Measurements from ENCODE around the gene LUC7L2. TPM values are rescaled to one million over a fixed set of nuclear protein-coding genes. Genes with fewer than 3 reads are reported as not detected.
"Not testable (repeated sequence)": the region's sequence is repeated elsewhere in the genome, so short reads cannot be mapped to it uniquely, and the experiment has no call there.

LUC7L2 gene
- total RNA-seq, 1 experiment from 2014 or later = 71.8 TPM

DNA sequence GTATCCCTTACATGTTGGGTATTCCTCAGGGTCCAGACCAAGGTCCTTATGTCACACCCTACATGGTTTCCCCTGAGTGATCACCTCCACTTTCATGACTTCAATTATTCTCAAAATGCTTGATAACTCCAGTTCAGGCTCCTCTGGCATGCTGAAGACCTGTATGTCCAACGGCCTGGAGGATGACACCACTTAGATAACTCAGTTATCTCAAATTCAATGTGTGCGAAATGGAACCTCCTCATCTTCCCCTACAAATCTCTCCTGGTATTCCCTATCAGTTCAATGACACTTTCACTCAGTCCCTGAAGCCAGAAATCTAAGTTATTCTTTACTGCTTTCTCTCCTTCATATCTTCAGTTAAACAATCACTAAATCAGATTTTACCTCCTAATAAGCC lies 8.7 kb upstream of the LUC7L2 start:
- DNase-seq (ENCODE audit: low spot score) = no peak
- in situ Hi-C loops (cut with HindIII; ENCODE audit: low sequenced_read_pairs) = no loop called here

DNA sequence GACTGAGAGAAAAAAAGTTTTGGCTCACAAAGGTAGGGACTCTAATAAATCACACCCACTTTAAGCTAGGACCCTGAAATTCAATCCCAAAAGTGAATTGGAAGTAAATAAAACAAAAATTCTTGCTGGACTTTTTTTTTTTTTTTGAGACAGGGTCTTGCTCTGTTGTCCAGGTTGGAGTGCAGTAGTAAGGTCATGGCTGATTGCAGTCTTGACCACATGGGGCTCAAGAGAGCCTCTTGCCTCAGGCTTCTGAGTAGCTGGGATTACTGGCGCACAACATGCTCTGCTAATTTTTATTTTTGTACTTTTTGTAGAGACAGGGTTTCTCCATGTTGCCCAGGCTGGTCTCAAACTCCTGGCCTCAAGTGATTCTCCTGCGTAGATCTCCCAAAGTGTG lies 5.0 kb upstream of the LUC7L2 start:
- no peak for DNase-seq (ENCODE audit: low spot score)
- in situ Hi-C loops (cut with HindIII; ENCODE audit: low sequenced_read_pairs) = no loop called here

DNA sequence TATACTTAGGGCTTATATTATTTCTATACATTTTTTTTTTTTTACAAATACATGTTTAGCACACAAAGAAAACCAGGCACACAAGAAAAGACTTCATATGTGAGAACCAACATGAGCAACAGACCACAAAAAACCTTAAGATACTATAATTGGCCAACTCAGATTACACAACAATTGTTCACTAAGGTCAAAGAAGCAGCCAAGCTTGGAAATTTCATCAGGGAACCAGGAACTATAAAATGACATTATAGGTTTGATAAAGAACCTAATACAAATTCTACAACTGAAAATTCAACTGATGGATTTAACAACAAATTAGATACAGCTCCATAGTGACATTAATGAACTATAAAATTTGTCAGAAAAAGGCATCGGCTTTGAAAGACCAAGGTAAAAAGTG lies 4.4 kb upstream of the LUC7L2 start:
- in situ Hi-C loops (cut with HindIII; ENCODE audit: low sequenced_read_pairs) = no loop called here

DNA sequence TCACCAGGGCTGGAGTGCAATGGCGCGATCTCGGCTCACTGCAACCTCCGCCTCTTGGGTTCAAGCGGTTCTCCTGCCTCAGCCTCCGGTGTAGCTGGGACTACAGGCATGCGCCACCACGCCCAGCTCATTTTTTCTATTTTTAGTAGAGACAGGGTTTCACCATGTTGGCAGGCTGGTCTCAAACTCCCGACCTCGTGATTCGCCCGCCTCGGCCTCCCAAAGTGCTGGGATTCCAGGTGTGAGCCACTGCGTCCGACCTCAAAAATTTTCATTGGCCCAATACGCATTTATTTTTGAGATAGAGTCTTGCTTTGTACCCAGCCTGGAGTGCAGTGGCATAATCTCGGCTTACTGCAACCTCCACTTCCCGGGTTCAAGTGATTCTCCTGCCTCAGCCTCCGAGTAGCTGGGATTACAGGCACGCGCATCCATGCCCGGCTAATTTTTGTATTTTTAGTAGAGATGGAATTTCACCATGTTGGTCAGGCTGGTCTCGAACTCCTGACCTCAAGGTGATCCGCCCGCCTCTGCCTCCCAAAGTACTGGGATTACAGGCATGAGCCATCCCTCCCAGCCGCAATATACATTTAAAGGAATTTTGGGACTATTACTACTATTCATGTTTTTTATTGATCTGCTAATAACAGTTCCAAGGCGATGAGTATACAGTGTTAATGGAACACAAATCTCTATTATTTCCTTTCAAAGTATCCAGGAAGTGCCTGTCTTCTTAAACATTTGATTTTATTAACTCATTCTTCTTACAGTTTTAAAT lies 1.8 kb upstream of the LUC7L2 start:
- in situ Hi-C loops (cut with HindIII; ENCODE audit: low sequenced_read_pairs) = not testable (repeated sequence)

More for the DNA sequence above, 4.4 kb upstream of the LUC7L2 start:
- no peak for DNase-seq (ENCODE audit: low spot score)

DNA sequence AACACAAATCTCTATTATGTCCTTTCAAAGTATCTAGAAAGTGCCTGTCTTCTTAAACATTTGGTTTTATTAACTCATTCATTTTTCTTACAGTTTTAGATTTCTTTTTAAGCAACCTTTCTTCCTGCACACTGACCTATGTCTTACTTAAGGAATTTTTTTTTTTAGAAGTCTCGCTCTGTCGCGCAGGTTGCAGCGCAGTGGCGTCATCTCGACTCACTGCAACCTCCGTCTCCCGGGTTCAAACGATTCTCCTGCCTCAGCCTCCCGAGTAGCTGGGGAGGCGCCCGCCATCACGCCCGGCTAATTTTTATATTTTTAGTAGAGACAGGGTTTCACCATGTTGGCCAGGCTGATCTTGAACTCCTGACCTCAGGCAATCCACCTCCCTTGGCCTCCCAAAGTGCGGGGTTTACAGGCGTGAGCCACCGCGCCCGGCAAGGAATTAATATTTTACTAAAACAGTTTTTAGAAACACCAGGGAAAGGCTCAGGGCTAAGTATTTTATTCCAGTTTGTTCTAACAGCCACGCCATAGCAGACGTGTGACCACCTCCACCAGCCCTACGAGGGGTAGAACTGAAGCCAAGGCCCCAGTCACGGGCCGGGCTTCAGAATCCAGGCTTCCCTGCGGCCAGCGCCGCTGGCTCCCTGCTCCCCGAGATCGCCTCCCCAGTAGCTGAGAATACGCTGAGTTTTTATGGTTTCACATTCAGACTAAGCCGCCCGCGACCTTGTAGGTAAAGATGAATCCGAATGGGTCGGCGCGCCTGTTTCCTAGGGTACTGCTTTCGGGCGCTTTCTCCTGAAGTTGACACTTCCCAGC lies 941 bp upstream of the LUC7L2 start:
- in situ Hi-C loops (cut with HindIII; ENCODE audit: low sequenced_read_pairs) = no loop called here
- DNase-seq (ENCODE audit: low spot score) = peak; percentile 20

More for the DNA sequence above, 1.8 kb upstream of the LUC7L2 start:
- DNase-seq (ENCODE audit: low spot score) = not testable (repeated sequence)

DNA sequence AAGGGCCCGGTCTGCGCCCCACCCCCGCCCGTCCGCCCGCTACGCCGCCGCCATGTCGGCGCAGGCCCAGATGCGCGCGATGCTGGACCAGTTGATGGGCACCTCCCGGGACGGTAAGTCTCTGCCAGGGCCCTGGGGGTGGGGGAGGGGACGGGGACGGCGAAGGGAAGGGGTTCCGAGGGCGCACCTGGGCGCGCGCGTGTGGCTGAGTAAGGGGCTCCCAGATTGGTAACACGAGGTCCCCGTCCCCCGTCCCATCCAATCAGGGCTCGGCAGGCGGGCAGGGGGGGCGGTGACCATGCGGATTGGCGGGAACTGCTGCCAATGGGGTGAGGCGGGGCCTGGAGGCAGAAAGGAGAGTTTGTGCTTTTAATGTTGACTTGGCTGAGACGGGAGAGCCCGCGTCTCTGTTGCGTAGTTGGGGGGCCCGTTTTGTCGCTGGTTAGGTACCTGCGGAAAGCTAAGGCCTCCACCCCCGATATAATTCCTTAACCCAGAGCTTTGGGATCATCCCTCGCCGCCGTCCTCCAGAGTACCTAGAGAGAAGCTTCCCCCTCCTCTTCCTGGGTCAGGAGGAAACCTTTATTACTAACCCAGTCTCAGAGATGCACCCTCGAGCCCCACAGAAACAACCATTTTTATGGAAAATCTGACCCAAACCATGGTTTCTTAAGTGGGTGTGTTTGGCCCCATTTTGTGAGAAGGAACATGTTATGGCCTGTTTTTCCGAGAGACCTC lies 685 bp downstream of the LUC7L2 start:
- in situ Hi-C loops (cut with HindIII; ENCODE audit: low sequenced_read_pairs) = no loop called here
- peak; percentile 96 for DNase-seq (ENCODE audit: low spot score)

DNA sequence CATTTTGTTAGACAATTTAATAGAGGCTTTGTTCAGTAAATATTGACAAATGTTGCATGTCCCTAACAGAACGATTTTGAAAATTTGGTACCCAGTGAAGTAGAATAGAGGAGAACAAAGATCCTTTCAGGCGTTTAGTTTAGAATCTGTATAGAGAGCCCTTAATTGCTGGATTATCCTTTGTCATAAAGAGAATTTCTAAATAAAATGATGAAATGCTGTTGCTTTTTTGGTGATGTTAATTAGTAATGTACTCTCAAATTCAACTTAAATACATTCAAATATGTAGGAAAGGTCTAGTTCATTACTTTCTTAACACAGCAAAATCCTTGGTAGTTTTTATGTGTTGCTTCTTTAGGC lies 1.2 kb downstream of the LUC7L2 start:
- no peak for DNase-seq (ENCODE audit: low spot score)
- in situ Hi-C loops (cut with HindIII; ENCODE audit: low sequenced_read_pairs) = no loop called here

DNA sequence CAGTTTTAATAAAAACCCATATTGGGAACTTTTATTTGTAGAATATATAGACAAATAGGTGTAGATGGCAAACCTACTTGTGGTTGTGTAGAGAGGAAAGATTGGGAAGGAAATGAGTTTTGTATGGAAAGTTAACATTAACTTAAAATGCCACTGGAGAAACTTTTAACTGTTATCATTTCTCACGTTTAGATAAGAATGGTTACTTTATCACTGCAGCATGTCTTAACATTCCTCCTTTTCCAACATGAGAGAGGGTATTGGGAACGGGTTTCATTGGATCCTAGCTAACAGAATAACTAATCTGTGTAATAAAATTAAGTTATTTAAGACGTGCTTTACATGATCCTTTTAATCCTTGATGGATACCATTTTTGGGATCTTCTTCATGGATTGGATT lies 1.8 kb downstream of the LUC7L2 start:
- no peak for DNase-seq (ENCODE audit: low spot score)
- in situ Hi-C loops (cut with HindIII; ENCODE audit: low sequenced_read_pairs) = no loop called here

DNA sequence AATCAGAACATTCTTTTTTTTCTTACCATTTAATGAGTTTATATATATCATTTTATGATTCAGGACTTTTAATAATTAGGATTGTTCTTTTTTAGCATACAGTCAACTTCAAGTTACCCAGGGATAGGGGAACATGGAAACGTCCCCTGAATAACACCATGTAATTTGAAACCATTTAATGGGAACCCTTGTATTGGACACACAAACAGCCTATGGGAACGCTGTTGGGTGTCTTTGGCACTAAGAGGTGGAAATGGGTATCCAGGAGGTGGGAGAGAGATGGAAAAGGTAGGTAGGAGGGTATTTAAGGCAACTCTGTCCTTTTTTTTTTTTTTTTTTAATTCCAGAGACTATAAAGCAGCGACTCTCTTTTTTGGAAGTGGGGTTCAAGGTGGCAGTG lies 2.6 kb downstream of the LUC7L2 start:
- in situ Hi-C loops (cut with HindIII; ENCODE audit: low sequenced_read_pairs) = no loop called here
- DNase-seq (ENCODE audit: low spot score) = no peak

DNA sequence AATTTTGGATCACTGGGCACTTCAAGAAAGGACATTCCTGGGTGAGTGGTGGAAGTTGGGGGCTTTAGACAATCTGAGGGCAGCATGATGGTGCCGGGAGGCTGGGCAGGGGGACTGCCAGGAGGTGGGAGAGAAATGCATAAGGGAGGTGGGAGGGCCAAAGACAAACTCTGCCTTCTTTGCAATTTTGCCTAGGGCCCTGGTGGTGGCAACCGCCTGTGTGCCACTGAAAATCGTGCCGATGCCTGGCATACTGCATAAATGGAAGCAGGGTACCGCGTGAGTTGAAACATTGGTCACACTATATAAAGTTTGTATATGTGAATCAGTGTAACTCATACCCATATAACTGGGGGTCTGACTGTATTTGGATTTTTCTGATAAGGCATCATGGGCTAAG lies 3.3 kb downstream of the LUC7L2 start:
- DNase-seq (ENCODE audit: low spot score) = no peak
- in situ Hi-C loops (cut with HindIII; ENCODE audit: low sequenced_read_pairs) = no loop called here

DNA sequence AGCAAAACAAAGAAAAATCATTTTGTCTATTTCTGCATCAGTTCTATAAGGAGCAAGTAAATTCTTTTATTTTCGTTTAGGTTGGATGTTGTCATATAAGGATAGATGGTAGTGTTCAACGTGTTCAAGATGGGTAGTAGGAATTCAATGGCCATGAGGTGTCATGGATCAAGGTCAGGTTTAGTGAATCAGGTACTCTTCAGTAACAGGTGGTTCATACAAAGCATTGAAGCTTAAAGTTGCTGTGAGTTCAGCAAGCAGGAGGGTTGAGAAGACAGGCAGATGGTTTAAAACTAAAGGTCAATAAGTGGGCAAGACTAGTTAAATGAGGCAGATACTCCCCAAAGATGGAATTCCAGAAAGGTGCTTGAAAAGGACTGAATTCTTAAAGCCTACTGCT lies 5.6 kb downstream of the LUC7L2 start:
- in situ Hi-C loops (cut with HindIII; ENCODE audit: low sequenced_read_pairs) = no loop called here
- no peak for DNase-seq (ENCODE audit: low spot score)

DNA sequence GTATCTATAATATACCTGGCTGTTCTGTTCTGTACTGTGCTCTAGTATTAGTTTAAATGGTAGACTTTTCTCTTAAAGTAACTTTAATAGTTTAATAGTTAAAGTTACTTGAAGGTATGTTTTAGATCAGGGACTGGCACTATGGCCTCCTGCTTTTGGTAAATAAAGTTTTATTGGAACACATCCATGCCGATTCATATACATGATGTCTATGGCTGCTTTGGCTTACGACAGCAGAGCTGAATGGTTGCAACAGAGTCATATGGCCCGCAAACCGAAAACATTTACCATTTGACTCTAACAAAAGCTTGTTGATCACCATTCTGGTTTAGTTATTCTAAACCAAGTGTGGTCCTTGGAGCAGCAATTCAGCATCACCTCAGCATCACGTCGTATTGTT lies 6.7 kb downstream of the LUC7L2 start:
- in situ Hi-C loops (cut with HindIII; ENCODE audit: low sequenced_read_pairs) = no loop called here

DNA sequence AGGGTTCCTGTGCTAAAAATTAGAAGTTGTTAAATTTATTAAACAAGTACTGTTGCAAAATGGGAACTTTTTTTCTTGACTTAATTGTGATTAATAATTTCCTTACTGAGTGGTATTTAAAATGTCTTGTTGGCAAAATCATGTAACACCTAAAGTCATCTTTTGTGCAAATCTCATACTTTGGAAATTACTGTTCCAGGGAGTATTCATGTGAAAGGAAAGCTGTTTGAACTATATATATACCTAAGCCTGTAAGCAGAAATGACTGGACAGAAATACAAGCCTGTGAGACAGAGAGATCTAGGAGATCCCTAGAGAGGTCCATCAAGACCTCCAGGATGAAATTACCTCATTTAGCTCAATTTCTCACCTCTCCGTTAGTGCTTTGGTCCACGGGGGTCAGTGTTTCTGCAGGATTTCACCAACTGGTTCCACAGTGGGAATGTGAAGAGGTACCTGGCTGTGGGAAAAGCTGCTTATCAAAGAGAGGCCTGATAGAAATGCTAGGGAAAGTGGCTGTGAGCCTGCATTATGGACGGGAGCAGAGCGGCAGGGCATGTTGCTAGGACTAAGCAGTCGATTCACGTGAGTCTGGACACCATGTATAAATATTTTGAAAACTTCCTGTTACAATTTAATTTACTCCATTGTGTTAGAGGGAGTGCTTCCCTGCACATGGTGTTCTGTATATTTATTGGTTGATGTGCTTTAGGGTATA lies 7.9 kb downstream of the LUC7L2 start:
- DNase-seq (ENCODE audit: low spot score) = no peak

More for the DNA sequence above, 6.7 kb downstream of the LUC7L2 start:
- no peak for DNase-seq (ENCODE audit: low spot score)

DNA sequence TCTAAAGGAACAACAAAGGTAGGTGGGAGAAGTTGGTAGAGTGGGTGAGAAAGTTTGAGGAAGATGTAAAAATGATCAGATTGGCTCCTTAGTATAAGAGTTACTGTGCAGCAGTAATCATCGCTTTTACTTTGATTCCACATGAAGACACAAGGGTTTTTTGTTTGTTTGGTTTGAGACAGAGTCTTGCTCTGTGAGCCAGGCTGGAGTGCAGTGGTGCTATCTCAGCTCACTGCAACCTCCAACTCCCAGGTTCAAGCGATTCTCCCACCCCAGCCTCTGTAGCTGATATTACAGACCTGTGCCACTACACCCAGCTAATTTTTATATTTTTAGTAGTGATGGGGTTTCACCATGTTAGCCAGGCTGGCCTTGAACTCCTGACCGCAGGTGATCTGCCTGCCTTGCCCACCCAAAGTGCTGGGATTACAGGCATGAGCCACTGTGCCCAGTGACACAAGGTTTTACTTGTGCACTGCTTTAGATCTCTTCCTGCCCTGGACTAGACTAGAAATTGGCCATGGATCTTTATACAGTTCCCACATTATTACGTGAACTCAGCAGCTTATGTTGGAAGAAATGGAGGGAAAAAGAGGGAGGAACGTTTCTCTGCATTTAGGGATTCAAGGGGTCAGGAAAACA lies 10.7 kb downstream of the LUC7L2 start:
- in situ Hi-C loops (cut with HindIII; ENCODE audit: low sequenced_read_pairs) = no loop called here

More for the DNA sequence above, 7.9 kb downstream of the LUC7L2 start:
- in situ Hi-C loops (cut with HindIII; ENCODE audit: low sequenced_read_pairs) = no loop called here

DNA sequence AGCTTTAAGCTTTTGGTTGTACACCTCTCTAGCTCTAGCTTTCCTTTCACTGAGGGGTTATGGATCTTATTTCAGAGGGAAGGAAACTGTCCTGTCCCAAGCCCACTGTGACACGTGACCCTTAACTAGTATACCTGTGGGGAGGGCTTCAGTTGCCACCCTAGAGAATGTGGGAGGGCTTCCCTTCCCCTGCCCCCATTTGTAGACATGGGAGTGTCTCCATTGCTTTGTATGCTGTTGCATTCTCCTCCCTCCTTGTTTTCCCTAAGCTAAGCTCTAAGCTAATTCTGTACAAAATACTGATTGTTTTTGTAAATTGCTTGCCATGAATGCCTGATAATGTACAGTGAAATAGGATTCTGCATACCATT lies 11.2 kb downstream of the LUC7L2 start:
- in situ Hi-C loops (cut with HindIII; ENCODE audit: low sequenced_read_pairs) = no loop called here
- no peak for DNase-seq (ENCODE audit: low spot score)

More for the DNA sequence above, 10.7 kb downstream of the LUC7L2 start:
- DNase-seq (ENCODE audit: low spot score) = no peak

DNA sequence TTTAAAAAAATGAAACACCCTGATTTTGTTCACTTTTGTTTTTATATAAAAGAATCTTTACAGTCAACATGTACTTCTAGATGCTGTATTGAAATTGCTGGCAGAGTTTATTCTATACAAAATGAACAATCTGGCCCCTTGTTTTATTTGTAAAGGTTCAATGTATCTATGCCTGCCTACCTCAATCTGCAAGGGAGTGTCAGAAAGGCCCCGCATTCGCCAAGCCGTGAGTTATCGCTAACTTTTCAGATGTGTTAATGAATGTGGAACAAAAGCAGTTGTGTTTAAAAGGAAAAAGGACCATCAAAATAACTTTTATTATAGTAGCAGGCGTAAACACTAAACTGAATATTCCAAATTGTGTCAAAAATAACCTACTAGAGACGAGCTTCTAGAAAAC lies 14.6 kb downstream of the LUC7L2 start:
- in situ Hi-C loops (cut with HindIII; ENCODE audit: low sequenced_read_pairs) = no loop called here
- no peak for DNase-seq (ENCODE audit: low spot score)

DNA sequence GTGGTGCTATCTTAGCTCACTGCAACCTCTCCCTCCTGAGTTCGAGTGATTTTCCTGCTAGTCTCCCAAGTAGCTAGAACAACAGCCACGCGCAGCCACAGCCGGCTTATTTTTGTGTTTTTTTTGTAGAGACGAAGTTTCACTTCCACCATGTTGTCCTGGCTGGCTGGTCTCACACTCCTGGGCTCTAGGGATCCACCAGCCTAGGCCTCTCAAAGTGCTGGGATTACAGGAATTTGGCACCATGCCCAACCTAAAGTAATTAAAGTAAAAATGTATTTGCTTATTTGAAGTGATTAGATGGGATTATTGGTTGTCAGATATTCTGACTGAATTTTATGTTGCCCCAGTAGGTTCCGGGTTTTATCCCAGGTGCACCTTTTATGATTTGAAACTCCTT lies 22.7 kb downstream of the LUC7L2 start:
- in situ Hi-C loops (cut with HindIII; ENCODE audit: low sequenced_read_pairs) = no loop called here
- no peak for DNase-seq (ENCODE audit: low spot score)

DNA sequence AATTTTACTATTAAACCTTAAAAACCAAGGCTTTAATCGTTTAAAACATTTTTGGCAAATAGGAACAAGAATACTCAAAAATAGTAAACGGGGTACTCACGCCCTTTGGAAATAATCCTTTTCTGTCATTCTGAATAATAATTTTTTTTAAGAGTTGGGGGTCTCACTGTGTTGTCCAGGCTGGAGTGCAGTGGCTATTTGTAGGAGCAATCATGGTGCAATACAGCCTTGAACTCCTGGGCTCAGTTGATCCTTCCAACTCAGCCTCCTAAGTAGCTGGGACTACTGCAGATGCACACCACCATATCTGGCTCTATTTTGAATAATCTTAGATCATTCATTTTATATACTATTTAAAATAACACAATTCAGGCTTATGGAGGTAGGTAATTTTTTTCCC lies 24.9 kb downstream of the LUC7L2 start:
- in situ Hi-C loops (cut with HindIII; ENCODE audit: low sequenced_read_pairs) = no loop called here
- no peak for DNase-seq (ENCODE audit: low spot score)

DNA sequence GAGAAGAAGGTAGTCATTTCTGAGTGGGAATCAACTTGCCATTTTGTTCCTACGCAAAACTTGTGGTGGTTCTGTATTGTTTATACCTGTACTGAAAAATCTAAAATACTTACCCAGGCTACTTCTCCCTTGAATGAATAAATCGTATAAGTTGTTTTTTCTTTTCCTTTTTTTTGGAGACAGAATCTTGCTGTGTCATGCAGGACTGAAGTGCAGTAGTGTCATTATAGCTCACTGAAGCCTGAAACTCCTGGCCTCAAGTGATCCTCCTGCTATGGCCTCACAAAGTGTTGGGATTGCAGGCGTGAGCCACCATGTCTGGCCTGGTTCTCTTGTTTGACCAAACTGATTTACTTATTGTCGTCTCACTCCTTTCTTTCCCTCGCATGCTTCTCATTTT lies 27.9 kb downstream of the LUC7L2 start:
- no peak for DNase-seq (ENCODE audit: low spot score)
- in situ Hi-C loops (cut with HindIII; ENCODE audit: low sequenced_read_pairs) = no loop called here
